Central memory CD4-positive, alpha-beta T cell (primary cell): ENCODE measurements around the gene KRT76.
"Not testable (repeated sequence)": the region's sequence is repeated elsewhere in the genome, so short reads cannot be mapped to it uniquely, and the experiment has no call there.

Experiments
- DNase-seq: peaks from one replicate; pipeline ENCODE4 v3.0.0; 2022

The KRT76 gene

DNA sequence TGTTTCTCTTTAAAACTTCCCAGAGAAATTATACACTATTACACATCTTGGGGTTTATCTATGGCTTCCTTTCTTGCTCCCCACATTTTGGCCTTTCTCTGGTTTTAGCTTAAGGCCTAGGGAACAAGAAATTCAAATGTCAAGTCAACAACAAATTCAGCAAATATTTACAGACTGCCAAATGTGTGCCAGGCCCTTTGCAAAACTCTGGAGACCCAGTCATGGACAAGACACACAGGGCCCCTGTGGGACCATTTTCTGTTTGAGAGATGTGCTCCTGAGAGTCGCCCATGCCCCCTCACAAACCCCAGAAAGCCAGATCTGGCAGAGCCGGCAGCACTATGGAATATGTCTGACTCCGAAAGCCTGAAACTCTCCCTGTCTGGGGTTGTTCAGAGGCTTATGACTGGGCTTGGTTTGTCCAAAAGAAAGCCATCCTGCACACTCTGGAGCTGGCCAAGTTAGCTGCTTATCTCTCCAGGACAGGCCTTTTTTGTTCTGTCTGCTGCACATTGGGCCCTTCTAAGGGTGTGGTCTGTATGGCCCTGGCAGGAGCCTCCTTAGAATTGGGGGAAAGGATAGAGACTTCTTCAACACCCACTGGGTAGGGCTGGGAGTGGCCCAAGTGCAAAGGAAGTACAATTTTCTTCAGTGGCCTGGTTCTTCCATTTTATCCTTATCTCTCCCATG is 19.8 kb upstream of the KRT76 start:
- DNase-seq, result no peak

DNA sequence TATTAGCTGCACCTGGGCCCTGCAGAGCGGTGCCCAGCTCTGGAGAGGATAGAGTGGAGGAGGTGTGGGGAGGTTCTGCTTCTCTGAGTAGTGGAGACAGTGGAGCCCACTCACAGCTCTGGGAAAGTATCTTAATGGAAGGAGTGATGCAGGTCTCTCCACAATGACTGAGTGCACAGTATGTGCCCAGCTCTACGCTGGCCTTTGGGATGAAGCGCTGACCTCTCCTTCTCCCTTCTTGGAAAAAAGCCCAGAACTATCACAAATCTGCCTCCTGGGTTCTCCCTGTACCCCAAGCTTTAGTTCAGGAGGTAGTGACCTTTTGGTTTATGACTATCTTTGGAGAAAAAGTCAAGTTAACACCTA is 19.3 kb upstream of the KRT76 start:
- no peak for DNase-seq

DNA sequence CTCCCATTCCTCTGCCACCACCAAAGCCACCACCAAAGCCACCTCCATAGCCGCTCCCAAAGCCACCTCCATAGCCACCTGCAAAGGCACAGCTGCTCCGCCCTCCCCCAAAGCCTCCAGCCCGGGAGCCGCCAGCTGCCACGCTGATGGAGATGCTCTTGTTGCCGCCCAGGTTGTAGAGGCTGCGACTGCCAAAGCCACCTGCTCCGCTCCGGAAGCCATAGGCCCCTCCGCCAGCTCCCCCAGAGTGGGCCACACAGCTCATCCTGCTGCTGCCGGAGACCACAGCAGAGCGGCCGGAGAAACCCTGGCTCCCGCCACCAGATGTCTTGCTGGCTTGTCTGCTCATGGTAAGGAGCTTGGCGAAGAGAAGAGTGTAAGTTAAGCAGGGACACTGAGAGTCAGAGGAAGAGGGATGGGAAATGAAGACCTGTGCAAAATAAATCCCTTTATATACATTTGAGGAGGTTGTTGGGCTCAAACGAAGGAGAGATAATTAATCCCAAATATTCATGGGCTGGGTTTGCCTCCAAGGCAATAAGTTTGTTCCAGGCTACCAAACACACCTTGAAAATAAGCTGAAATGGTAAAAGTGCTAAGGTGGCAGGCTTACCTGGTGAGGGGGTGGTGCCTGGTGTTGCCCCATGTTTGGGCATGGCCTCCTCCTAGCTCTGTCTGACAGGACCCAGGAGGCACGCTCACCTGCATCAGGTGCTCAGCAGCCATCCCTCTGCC is 18.7 kb upstream of the KRT76 start, which contains the start of gene KRT3:
TSS of gene KRT3 (minus strand) at position 424 of the 735 bp plus-strand sequence. CDS start at position 349, 75 bp downstream.
- DNase-seq, result no peak

DNA sequence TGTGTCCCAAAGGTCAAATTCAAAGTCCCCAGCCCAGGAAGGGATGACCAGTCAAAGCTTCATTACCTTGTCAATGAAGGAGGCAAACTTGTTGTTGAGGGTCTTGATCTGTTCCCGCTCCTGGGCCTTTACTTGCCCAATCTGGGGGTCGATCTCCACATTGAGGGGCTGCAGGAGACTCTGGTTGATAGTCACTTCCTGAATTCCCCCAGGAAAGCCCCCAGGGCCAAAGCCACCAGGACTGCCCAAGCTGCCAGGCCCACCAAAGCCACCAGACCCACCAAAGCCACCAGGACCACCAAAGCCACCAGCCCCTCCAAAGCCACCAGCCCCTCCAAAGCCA is 18.2 kb upstream of the KRT76 start:
- not testable (repeated sequence) for DNase-seq

DNA sequence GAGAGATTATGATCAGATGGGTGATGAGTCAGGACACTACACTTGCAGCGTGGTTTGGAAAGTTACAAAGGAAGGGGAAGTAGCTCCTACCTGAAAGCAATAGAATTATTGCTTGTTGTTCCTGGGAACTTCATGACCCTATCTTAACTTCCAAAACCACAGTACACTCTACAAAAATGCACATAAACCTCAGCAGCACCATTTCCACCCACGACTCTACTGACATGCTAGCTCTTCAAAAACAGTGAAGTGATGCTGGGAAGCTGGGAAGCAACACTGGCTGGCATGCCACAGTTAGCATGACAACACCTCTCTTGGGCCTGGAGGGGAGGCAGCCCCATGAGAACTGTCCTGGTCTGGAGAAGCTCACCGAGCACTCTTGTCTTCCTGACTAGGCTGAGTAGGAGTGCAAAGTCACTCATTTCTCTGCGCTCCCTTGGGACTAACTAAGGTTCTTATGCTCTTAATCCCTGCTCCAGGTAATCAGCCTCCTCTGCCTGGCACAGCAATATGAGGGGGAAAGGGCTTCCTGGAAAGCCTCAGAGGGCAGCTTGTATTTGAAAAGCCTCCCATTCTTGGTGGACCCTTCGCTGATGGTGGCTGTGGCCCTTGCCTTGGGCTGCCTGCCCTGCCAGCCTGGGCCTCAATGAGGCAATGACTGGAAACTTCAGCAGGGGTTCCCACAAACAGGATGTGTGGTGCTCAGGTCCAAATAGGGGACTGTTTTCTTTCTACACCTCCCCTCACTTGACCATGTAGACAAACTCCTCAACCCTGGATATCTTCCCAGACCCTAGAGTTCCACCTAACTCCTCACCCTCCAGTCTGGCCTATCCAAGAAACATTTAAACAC is 17.6 kb upstream of the KRT76 start:
- no peak for DNase-seq

DNA sequence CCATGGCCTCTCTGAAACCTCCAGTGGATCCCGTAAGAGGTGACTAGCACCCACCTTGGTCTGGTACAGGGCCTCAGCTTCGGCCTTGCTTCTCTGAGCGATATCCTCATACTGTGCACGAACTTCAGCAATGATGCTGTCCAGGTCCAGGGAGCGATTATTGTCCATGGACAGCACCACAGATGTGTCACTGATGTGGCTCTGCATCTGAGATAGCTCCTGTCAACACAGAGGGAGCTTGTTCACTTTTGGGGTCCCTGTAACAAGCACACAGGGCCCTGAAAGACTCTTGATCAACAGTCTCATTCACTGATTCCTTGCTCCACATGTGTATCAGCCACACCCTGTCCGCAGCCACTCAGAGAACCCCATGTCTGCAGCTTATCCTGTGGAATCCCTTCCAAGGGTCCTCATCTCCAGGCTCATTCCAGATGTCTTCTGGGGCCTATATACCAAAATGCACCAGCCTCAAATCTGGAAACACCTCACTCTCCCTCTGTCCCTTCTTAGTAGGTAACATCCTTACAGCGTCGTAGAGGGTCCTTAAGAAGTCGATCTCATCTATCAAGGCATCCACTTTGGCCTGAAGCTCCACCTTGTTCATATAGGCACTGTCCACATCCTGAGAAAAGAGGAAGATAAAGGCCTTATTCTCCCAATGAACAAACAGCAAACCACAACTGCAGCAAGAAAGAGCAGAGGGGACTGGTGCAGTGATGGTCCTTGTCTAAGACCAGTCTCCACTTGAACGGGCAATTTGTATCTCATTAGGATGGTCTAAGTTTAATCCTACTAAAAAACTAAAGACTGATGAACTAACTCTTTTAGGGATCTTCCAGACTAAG is 15.3 kb upstream of the KRT76 start:
- no peak for DNase-seq

DNA sequence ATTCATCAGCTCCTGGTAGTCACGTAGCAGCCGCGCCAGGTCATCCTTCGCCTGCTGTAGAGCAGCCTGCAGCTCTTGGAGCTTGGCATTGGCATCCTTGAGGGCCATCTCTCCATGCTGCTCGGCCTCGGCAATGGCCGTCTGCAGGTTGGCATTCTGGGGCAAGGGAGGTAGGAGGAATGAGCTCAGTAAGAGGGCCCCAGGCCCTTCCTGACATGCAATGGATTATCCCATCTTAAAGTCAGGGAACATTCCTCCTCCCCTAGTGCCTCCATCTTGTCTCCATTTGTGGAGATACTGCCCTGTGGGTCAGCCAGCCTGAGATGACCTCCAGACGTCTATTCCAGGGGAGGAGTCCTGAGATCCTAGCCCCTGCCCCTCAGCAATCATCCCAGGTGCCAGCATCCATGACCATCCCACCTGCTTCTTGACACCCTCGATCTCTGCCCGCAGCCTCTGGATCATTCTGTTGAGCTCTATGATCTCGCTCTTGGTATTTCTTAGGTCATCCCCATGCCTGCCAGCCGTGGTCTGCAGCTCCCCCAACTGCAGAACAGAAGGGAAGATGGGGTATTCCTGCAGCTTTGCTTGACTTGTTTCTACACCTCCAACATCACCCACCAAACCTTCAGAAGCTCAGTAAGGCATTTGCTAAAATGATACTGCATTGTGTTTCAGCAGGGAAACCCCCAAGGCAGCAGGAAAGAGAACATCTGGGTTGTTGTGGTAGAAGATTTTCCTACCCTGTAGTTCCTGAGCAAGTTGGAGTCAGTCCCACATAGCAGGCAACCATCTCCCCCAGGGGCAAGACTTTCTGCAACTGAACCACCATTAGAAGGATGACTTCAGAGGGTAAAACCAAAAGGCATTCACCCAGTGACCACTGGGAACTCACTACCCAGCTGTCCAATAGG is 14.4 kb upstream of the KRT76 start:
- DNase-seq, result no peak

DNA sequence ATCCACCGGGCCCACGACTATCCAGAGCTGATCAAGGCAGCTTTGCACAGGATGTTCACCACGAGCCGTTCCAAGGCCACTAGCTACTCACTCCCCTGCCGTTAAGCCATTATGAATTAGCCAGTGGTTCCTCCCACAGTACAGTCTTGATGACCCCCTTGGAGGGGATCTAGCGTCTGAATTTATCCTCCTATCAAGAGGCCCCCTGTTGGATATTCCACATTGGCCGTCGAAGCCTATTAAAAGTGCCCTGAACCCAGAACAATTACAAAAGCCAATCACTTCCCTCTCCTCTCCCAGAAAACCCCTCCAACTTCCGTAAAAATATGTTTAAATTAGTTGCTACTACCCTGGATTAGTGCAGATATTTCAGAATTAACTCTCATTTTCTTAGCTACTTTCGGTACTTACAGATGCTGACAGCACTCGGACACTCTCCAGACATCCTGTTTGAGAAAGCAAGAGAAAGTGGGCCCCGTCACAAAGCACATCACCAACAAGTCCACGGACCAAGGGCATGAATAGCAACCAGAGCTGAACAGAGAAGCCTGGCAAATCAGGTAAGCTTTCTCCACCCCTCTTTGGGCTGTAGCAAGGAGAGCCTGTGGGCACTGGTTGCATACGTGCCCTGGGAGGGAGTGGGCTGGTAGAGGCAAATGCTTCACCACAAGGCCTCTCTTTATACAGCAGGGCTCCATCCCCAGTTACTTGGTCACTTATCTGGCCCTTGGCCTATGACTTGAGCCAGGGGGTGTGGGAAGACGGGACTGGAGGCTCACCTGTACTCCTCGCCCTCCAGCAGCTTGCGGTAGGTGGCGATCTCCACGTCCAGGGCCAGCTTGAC is 13.5 kb upstream of the KRT76 start:
- no peak for DNase-seq

DNA sequence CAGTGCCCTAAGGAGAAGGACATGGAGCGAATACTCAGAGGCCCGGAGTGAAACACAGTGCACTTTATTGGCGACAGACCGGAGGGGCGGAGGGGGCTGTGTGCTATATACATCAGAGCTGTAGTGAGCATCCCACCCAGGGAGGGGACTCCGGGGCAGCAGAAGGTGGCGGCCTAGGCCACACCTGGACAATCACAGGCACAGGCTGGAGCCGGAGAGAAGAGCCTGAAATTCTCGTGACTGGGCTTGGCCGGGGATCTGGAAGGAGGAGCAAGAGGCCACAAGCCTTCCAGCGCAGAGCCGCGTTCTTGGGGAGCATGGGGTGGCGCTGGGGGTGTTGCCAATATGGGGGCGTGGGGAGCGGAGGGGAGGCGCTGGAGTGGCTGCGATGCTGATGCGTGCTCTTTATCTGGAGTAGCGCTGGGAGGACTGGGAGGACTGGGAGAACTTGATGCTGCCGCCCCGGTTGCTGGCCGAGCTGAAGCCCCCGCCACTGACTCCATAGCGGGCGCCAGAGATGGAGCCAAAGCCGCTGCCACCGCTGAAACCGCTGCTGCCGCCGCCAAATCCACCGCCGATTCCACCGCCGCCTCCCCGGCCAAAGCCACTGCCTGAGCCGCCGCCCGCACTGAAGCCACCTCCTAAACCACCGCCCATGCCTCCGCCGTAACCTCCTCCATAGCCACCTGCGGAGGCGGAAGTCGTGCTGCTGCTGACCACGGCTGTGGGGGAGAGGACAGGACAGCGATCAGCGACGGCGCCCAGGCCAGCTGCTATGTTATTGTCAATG is 12.7 kb upstream of the KRT76 start:
- DNase-seq, result no peak

DNA sequence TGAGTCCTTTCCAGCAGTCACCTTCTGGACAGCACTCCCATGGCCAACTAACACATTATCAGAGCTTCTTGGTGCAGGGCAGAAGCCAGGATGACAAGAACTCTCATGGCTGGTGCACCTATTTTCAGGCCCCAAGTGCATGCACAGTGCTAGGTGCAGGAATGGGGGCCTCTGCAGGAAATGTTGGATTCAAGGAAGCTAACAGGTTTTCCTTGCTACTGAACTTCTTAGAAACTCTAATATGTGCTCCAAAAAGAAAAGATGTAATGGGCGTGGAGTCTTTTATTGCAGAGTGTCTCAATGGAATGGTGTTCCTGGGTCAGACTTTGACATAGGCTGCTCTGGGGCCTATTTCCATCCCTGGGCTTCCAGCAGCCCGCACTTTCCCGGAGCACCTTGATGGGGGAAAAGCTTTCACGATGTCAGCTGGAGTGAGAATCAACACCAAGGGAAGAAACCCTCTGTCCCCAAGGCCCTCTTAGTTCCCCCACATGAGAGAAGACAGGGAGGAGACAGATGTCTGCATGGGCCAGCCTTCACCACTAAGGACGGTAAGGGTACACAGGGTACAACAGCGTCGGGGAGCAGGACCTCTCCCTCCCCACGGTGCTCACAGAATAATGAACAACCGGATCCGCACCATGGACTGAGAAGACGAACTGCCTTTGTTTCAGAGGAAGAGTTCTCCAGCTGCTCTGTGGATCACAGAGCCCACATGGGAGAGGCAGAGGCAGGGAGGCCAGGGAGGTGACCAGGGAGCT is 11.9 kb upstream of the KRT76 start:
- no peak for DNase-seq

DNA sequence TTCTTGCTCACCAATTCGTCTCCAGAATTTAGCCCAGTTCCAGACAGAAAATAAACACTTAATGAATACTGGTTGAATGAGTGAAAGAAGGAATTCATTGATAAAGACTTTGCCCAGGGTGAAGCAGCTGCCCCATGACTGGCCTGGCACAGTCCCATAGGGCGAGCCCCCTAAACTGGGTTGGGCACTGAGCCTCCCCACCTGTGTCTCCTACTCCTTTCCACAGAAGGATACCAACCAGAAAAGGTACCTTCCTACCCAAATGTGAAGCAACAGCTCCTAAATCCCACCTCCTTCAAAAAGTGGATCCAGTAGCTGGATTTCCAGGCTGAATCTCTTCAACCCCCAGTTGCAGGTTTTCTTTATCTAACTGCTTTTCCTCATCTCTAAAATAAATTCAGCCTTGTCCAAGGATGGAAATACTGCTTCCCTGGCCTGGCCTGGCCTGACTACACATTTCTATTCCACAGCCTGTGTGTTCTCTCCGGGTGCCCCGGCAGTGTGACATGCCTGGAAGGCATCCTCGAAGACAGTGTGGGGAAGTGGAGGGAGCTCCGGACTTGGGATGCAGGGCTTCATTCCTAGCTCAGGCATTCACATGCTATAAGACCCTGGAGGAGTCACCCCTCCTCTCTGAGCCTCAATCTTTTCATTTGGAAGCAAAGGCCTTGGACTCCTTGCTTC is 11.2 kb upstream of the KRT76 start:
- no peak for DNase-seq

DNA sequence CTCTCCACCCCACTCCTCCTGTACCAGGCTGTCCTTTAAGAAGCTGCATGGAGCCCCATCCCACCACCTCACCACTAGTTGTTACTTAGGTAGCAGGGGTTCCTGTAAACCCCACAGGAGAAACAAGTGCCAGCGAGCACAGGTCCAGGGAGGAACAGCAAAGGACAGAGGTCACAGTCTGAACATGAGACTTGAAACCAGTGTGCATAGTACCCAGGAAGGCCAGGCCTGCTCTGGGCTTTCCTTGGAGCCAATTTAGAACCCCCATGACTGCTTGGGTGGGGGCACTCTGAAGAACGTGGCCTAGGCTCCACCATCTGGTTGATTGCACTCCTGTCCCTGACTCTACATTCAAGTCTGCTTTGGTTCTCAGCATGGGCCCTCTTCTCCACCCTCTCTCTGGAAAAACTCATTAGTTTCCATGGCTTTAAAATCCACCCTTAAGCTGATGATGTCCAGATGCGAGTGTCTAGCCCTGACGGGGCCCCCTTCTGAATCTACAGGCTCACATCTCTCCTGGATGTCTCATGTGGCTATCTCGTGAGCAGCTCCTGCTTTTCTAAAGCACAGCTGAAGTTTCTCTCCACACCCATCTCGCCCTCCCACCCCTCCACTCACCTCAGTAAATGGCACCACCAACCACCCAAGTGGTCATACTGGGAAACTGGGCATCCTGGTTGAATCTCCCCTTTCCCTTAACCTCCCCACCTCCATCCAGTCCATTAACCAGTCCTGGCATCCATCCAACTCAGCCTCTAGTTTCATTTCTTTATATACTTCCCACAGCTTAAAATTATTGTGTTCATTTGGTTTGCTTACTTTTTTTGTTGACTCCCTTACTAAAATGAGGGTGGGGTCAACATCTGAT is 10.4 kb upstream of the KRT76 start:
- no peak for DNase-seq

DNA sequence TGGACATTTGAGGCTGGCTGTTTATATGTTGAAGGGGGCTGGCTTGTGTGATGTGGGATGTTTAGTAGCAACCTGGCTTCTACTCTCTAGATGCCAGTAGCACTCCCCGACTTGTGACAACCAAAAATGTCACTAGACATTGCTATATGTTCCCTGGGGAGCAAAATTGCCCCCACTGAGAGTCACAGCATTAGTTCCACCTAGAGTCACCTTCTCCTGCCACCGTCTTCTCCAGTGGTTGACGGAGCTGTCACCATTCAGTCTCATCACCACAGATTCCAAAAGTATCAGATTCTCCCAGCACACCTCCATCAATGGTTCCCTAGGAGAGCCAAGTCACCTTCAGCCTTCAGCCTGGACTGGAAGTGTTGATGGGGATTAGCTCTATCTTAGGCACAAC is 7.8 kb upstream of the KRT76 start:
- DNase-seq, result no peak

DNA sequence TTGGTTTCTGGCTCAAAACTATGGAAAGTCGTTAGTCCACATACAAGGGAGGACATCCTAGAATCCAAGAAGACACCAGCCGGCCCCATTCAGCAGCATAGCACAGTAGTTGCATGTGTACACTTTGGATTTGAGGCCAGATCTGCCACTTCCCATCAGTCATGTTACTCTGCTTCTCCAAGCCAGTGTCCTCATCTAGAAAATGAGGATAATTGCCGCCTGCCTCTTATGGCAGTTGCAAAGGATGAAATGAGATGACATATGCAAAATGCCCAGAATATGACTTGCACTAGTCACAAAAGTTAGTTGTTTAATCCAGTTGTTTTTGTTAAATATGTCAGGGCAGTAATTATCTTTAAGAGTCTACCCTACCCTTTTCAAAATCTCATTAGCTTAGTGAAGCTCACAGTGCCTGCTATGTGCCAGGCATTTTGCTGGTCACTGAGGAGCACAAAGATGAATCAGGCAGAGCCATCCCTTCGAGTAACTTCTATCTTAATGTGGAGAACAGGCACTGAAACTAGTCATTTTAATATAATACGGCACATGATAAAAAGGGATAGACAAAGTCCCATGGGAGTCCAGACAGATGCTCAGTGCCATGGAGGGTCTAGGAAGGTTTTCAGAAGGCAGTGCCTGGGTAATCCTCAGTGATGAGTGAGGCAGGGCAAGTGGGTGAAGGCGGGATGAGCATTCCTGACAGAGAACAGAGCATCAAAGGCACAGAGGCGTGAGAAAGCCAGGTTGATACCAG is 6.6 kb upstream of the KRT76 start:
- DNase-seq, result no peak

DNA sequence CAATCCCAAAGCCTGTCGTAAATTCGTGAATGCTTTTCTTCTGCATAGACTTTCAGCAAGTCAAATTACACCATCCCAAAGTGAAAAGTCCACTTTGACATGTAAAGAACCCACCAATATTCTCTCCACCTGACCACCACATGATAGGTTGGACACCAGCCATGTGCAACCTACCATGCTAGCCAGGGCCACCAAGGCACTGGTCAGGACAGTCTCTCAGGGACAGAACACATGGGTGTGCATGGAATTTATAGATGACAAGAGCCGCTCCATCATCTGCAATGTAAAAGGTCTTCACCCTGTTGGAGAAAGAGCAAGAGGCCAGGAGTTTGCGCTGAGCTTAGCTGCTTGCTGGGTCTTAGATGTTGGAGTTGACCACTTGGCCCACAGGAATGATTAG is 5.4 kb upstream of the KRT76 start:
- DNase-seq, result no peak

DNA sequence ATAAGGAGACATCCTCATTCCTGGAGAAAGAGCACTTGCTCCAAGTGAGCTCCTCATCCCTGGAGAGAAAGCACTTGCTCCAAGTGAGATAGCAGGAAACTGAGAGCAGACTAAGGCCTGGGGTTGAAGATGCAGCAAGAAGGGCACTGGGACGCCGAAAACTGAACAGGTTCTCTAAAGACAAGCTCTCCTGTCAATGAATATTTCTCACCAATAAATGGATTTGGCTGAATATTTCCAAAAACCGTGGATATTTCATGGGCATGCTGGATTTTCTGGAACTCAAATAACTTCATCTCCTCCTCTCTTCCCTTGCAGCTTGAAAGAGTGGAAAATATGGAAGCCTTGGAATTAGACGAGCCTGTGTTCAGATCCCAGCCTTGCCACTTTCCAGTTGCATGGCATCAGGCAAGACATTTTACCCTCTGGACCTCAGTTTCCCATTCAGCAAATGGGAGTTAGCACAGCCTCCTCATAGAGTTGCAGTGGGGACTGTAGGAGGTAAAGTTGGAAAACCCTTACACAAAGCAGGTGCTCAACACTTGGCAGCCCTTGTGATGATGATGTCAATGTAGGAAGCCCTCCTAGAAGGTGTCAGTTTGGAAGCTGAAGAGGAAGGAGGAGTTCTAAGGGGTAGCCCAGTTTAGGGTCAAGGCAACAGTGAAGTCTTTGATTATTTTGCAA is 4.4 kb upstream of the KRT76 start:
- no peak for DNase-seq
